Measurements from ENCODE around the gene ARHGEF33.

DNA sequence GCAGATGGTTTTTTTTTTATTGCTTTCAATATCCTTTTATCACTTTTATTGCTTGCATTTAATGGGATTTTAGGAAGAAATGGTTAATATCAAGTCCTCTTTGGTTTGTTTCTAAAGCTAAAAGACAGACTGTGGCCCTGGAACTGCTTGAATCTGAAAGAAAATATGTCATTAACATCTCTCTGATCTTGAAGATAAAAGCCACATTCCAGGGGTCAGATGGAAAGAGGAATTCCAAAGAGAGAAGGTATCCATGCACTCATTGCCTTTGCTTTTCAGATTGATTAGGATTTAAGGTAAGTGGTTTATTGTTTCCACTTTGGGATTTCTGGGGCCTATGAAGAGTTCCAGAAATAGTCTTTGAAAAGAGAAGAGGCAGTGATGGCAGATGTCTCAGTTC, 54.1 kb downstream of the ARHGEF33 start:
- TF ChIP-seq, protein P1, sequence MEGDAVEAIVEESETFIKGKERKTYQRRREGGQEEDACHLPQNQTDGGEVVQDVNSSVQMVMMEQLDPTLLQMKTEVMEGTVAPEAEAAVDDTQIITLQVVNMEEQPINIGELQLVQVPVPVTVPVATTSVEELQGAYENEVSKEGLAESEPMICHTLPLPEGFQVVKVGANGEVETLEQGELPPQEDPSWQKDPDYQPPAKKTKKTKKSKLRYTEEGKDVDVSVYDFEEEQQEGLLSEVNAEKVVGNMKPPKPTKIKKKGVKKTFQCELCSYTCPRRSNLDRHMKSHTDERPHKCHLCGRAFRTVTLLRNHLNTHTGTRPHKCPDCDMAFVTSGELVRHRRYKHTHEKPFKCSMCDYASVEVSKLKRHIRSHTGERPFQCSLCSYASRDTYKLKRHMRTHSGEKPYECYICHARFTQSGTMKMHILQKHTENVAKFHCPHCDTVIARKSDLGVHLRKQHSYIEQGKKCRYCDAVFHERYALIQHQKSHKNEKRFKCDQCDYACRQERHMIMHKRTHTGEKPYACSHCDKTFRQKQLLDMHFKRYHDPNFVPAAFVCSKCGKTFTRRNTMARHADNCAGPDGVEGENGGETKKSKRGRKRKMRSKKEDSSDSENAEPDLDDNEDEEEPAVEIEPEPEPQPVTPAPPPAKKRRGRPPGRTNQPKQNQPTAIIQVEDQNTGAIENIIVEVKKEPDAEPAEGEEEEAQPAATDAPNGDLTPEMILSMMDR (IDR thresholded peaks at IDR 0.05), result no peak
- TF ChIP-seq POLR2A (IDR thresholded peaks at IDR 0.05), result no peak

All from sigmoid colon (tissue), 3 donors.